ENCODE measurements around the gene TMEM11.

TMEM11 gene

DNA sequence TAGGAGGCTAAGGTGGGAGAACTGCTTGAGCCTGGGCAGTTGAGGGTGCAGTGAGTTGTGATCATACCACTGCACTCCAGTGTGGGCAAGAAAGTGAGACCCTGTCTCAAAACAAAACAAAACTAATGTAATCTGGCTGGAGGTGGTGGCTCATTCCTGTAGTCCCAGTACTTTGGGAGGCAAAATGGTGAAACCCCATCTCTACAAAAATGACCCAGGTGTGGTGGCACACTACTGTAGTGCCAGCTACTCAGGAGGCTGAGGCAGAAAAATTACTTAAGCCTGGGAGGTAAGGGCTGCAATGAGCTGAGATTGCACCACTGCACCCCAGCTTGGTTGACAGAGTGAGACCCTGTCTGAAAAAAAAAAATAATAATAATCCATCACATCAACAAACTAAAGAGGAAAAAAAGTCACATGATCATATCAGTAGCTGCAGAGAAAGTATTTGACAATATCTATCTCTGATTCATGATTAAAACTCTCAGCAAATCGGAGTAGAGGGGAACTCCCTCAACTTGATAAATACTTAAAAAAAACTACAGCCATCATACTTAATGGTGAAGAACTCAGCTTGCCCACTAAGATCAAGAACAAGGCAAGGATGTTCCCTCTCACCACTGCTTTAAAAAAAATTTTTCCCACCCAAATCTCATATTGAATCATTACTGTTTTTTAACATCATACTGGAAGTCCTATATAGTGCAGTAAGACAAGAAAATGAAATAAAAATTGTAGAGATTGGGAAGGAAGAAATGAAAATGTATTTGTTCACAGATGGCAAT, 56.2 kb downstream of the TMEM11 start:
- no peak for DNase-seq

DNA sequence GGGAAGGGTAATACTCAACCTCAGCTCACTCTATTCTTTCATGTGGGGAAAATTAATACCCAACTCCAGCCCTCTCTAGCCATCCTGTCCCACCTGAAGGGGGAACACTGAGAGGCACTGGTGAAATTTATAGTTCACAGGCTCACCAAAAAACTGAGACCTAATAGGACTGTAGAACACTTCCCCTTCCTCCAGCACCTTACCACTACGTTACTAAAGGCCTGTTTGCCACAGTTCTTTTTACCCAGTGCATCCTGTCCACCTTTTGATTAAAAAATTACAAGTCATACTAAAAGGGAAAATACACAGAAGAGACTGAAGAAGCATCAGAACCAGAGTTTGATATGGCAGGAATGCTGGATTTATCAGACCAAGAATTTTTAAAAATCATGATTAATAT, 61.2 kb downstream of the TMEM11 start:
- no peak for DNase-seq

DNA sequence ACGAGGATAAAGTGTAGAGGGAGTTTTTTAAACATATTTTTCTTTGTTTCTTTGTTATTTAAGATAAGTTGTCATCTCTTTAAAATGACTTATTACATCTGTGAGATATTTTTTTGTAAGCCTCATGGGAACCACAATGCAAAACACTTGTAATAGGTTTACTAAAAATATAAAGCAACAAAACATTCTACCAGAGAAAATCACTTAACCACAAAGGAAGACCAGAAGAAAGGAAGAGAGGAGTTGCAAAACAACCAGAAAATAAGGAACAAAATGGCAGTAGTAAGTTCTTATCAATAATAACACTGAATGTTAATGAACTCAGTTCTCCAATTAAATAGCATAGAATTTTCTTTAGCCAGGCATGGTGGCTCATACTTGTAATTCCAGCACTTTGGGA, 64.3 kb downstream of the TMEM11 start:
- no peak for DNase-seq

Data from NCI-H2081 treated with DMSO at 0.1 percent for 48 hours (cell line).